H1 (cell line): Measurements from ENCODE around the gene NDUFB2. TPM values are rescaled to one million over a fixed set of nuclear protein-coding genes. Genes with fewer than 3 reads are reported as not detected.

ENCODE experiments used
- CTCF ChIA-PET: fragments of 300-600 bp; sonication (Branson Sonifier 250); formaldehyde crosslinking; loops from one replicate; lab custom pipeline; 2021; ENCODE audit not compliant: partially characterized antibody; lab: Charles Lee
- POLR2A ChIA-PET: fragments of 300-600 bp; sonication (Branson Sonifier 250); formaldehyde crosslinking; loops from one replicate; lab custom pipeline; 2021; ENCODE audit warnings: inconsistent platforms; ENCODE audit not compliant: partially characterized antibody; lab: Charles Lee
- DNase-seq, 2 experiments: peaks; one replicate each; pipeline versions ENCODE4 v3.0.0 to v3.0.0-alpha.2; 2010 to 2022; ENCODE audit warnings: low spot score in 2 of 2, low read depth in 1 of 2, mixed read lengths in 1 of 2
- FAIRE-seq: peaks from 2 replicates; lab custom pipeline; 2011; peaks lifted over from hg19 to GRCh38; lab: Jason Lieb, UNC
- H2AFZ ChIP-seq: 2 replicates; pipeline ENCODE4 v1.8.1; 2012; ENCODE audit warnings: low read length, inconsistent platforms
- H2AK5ac ChIP-seq: 2 replicates; pipeline ENCODE4 v1.6.1; 2013; ENCODE audit warnings: low read depth, low read length
- H2BK120ac ChIP-seq: replicated peaks from 2 replicates; pipeline ENCODE3; 2013; ENCODE audit warnings: low read depth, low read length, inconsistent platforms
- H2BK12ac ChIP-seq: 2 replicates; pipeline ENCODE4 v1.6.1; 2013; ENCODE audit warnings: low read depth, low read length
- H2BK15ac ChIP-seq: 2 replicates; pipeline ENCODE4 v1.6.1; 2013; ENCODE audit warnings: low read length
- H2BK20ac ChIP-seq: 2 replicates; pipeline ENCODE4 v1.6.1; 2013; ENCODE audit warnings: low read length
- H2BK5ac ChIP-seq: 2 replicates; pipeline ENCODE4 v1.6.1; 2013; ENCODE audit warnings: low read depth, low read length
- H3K14ac ChIP-seq: 2 replicates; pipeline ENCODE4 v1.6.1; 2013; ENCODE audit warnings: inconsistent platforms; ENCODE audit not compliant: insufficient read length
- H3K18ac ChIP-seq: 2 replicates; pipeline ENCODE4 v1.6.1; 2013; ENCODE audit warnings: low read length; ENCODE audit errors: extremely low read depth
- H3K23ac ChIP-seq: 2 replicates; pipeline ENCODE4 v1.6.1; 2013; ENCODE audit warnings: inconsistent platforms; ENCODE audit not compliant: insufficient read length
- H3K23me2 ChIP-seq: 2 replicates; pipeline ENCODE4 v1.6.1; 2013; ENCODE audit warnings: low read depth, low read length
- H3K27ac ChIP-seq: 2 replicates; pipeline ENCODE4 v1.6.1; 2011; ENCODE audit warnings: low read depth, low read length, inconsistent platforms
- H3K27me3 ChIP-seq, 4 experiments: replicated peaks in 1 of 4; 1 replicate in 1 of 4; 2 replicates in 3 of 4; pipeline versions ENCODE4 v1.6.1 to v1.8.1; 2011 to 2013; ENCODE audit warnings: low read length in 3 of 4, mild to moderate bottlenecking in 3 of 4, inconsistent platforms in 2 of 4, mixed read lengths in 2 of 4, moderate library complexity in 1 of 4; ENCODE audit not compliant: control insufficient read depth in 3 of 4, insufficient read depth in 3 of 4; ENCODE audit errors: extremely low read depth in 1 of 4
- H3K36me3 ChIP-seq, 4 experiments: 2 replicates each; pipeline versions ENCODE4 v1.6.1 to v1.8.1; 2011 to 2013; ENCODE audit warnings: mild to moderate bottlenecking in 4 of 4, low read length in 3 of 4, moderate library complexity in 2 of 4, control low read depth in 1 of 4, inconsistent platforms in 1 of 4; ENCODE audit not compliant: insufficient read depth in 4 of 4, control insufficient read depth in 2 of 4
- H3K4ac ChIP-seq: replicated peaks from 2 replicates; pipeline ENCODE3; 2013; ENCODE audit warnings: low read length, low read depth, mixed read lengths, inconsistent platforms; ENCODE audit not compliant: insufficient read length
- H3K4me1 ChIP-seq, 4 experiments: replicated peaks in 1 of 4; 1 replicate in 1 of 4; 2 replicates in 3 of 4; pipeline versions ENCODE4 v1.6.1 to v1.8.1; 2011 to 2013; ENCODE audit warnings: low read length in 3 of 4, inconsistent platforms in 2 of 4, mixed read lengths in 1 of 4; ENCODE audit not compliant: insufficient read depth in 4 of 4, control insufficient read depth in 3 of 4
- H3K4me2 ChIP-seq, 2 experiments: 2 replicates each; pipeline versions ENCODE4 v1.6.1 to v1.8.1; 2011 to 2013; ENCODE audit warnings: low read depth in 2 of 2, low read length in 2 of 2, control low read depth in 1 of 2, inconsistent platforms in 1 of 2, mild to moderate bottlenecking in 1 of 2; ENCODE audit not compliant: insufficient read depth in 1 of 2
- H3K4me3 ChIP-seq, 4 experiments: fragments of 200-600, 300-600 bp in 1 of 4; sonication (generic), shearing (Covaris generic), sonication (Bioruptor Twin) in 1 of 4; 2 replicates each; pipeline versions ENCODE4 v1.5.1 to v1.8.1; 2011 to 2016; ENCODE audit warnings: low read length in 4 of 4, low read depth in 3 of 4, control low read depth in 2 of 4, inconsistent platforms in 2 of 4, mild to moderate bottlenecking in 2 of 4, mixed read lengths in 1 of 4, moderate library complexity in 1 of 4; ENCODE audit not compliant: insufficient read depth in 2 of 4; ENCODE audit errors: extremely low read depth in 1 of 4
- H3K56ac ChIP-seq: replicated peaks from 2 replicates; pipeline ENCODE3; 2013; ENCODE audit warnings: low read depth, mild to moderate bottlenecking, mixed read lengths, low read length, inconsistent platforms; ENCODE audit not compliant: insufficient read length
- H3K79me1 ChIP-seq: 2 replicates; pipeline ENCODE4 v1.6.1; 2013; ENCODE audit warnings: low read depth, low read length, control low read depth
- H3K79me2 ChIP-seq, 2 experiments: 2 replicates each; pipeline versions ENCODE4 v1.6.1 to v1.8.1; 2012 to 2013; ENCODE audit warnings: low read length in 2 of 2, mild to moderate bottlenecking in 2 of 2, inconsistent platforms in 1 of 2; ENCODE audit not compliant: insufficient read depth in 2 of 2, control insufficient read depth in 1 of 2
- H3K9ac ChIP-seq, 4 experiments: replicated peaks in 1 of 4; 1 replicate in 1 of 4; 2 replicates in 3 of 4; pipeline versions ENCODE4 v1.6.1 to v1.8.1; 2011 to 2013; ENCODE audit warnings: low read depth in 3 of 4, low read length in 3 of 4, control low read depth in 2 of 4, mild to moderate bottlenecking in 2 of 4, moderate library complexity in 2 of 4, inconsistent platforms in 1 of 4; ENCODE audit errors: extremely low read depth in 1 of 4
- H3K9me3 ChIP-seq, 2 experiments: 2 replicates each; pipeline versions ENCODE4 v1.6.1 to v1.8.1; 2012 to 2013; ENCODE audit warnings: mild to moderate bottlenecking in 2 of 2, moderate library complexity in 2 of 2, control low read depth in 1 of 2, inconsistent platforms in 1 of 2, low read depth in 1 of 2, low read length in 1 of 2, mixed read lengths in 1 of 2; ENCODE audit not compliant: insufficient read depth in 2 of 2
- H4K20me1 ChIP-seq, 2 experiments: replicated peaks in 1 of 2; 2 replicates each; pipeline versions ENCODE3 to v1.8.1; 2011 to 2013; ENCODE audit warnings: inconsistent platforms in 2 of 2, low read length in 2 of 2, mild to moderate bottlenecking in 1 of 2; ENCODE audit not compliant: insufficient read depth in 2 of 2, control insufficient read depth in 1 of 2
- H4K5ac ChIP-seq: 2 replicates; pipeline ENCODE4 v1.6.1; 2013; ENCODE audit warnings: low read length, low read depth, mixed read lengths, inconsistent platforms; ENCODE audit not compliant: insufficient read length
- H4K8ac ChIP-seq: 2 replicates; pipeline ENCODE4 v1.8.0; 2013; ENCODE audit warnings: mild to moderate bottlenecking, moderate library complexity, low read length, inconsistent platforms; ENCODE audit not compliant: insufficient read depth; ENCODE audit errors: extremely low read depth
- H4K91ac ChIP-seq: replicated peaks from 2 replicates; pipeline ENCODE3; 2013; ENCODE audit warnings: low read length, mixed read lengths, inconsistent platforms; ENCODE audit not compliant: insufficient read length
- BACH1 ChIP-seq: IDR thresholded peaks from 2 replicates; pipeline ENCODE4 v1.6.1; 2012; ENCODE audit warnings: low read length, improper control_type of control experiment
- EGR1 ChIP-seq: IDR thresholded peaks from 2 replicates; pipeline ENCODE4 v1.6.1; 2011; ENCODE audit warnings: low read depth, low read length, borderline replicate concordance
- JUND ChIP-seq: IDR thresholded peaks from 2 replicates; pipeline ENCODE4 v1.6.1; 2011; ENCODE audit warnings: mild to moderate bottlenecking, improper control_type of control experiment, low read length
- PHF8 ChIP-seq: fragments of 200-600 bp; sonication (generic); conservative IDR thresholded peaks from 2 replicates; pipeline ENCODE4 v1.7.1; 2012; ENCODE audit warnings: low read depth, mild to moderate bottlenecking, inconsistent platforms, low read length, moderate library complexity
- POLR2A ChIP-seq, 2 experiments: IDR thresholded peaks; 1 replicate in 1 of 2; 2 replicates in 1 of 2; pipeline ENCODE4 v1.6.1; 2011; ENCODE audit warnings: low read depth in 2 of 2, low read length in 2 of 2, mild to moderate bottlenecking in 2 of 2; ENCODE audit errors: control extremely low read depth in 1 of 2
- TAF1 ChIP-seq: IDR thresholded peaks from 2 replicates; pipeline ENCODE4 v1.6.1; 2011; ENCODE audit warnings: mild to moderate bottlenecking, low read depth, low read length
- WGBS, 2 experiments: shearing (Covaris generic) in 1 of 2; methylation state at CpG; one replicate each; pipeline versions ENCODE4 v1.1.6 to v1.1.7; 2013 to 2015; ENCODE audit warnings: low lambda C conversion rate in 2 of 2, mixed read lengths in 2 of 2, inconsistent platforms in 1 of 2, low coverage in 1 of 2, missing lambda C conversion rate in 1 of 2; ENCODE audit not compliant: insufficient replicate concordance in 2 of 2, insufficient coverage in 1 of 2, insufficient read length in 1 of 2; ENCODE audit errors: extremely low coverage in 1 of 2, missing lambda C conversion rate in 1 of 2; 5-methylcytosine and 5-hydroxymethylcytosine counted together
- polyA plus RNA-seq, 7 experiments: library from polyadenylated mRNA; depleted of rRNA in 3 of 7; stranded (reverse) in 5 of 7; unstranded in 2 of 7; fragments of >200 nt in 5 of 7; fragments of 200-250 nt in 2 of 7; gene quantifications; 1 replicate in 5 of 7; 2 replicates in 1 of 7; 4 replicates in 1 of 7; pipeline versions ENCODE4 v1.2.1 to v1.2.3, GENCODE V29; 2011 to 2013; ENCODE audit warnings: missing spikeins in 2 of 7, mixed read lengths in 2 of 7
- total RNA-seq: library from RNA; stranded (reverse); fragmentation: NEBNext Ultra II Directional; extraction: Animal tissue kit (Norgen Biotek cat#: 25700); gene quantifications from 2 replicates; pipeline ENCODE4 v1.2.1, GENCODE V29; 2021

The NDUFB2 gene
- total and polyA plus RNA-seq, 2 of the 8 experiments (the other 6 are each of a cell fraction or from before 2014, with no cell fraction given) = 168 to 881 TPM

GRCh38 chr7:140707132-140707531 is 10.6 kb downstream of the NDUFB2 start:
- H2BK120ac ChIP-seq = no peak overlapping the region
- H3K23me2 ChIP-seq = no peaks in the 10 kb centered on the region
- H4K91ac ChIP-seq = no peak overlapping the region
- no peak overlapping the region for H3K18ac ChIP-seq
- WGBS, 2 experiments = 89% methylated on average over 5 of the region's 5 CpGs; no CpG with 5 or more reads in 1 of the 2 experiments
- H3K9ac ChIP-seq = no peak overlapping the region
- H3K27ac ChIP-seq = no peak overlapping the region
- H3K4me3 ChIP-seq = no peak overlapping the region
- H3K79me1 ChIP-seq = no peaks in the 10 kb centered on the region
- H4K5ac ChIP-seq = no peak overlapping the region
- no peak overlapping the region for H2BK5ac ChIP-seq
- H3K4ac ChIP-seq = no peak overlapping the region
- peaks cover 0 to 1% of the 10 kb centered on the region in 2 experiments for H4K20me1 ChIP-seq
- H2AFZ ChIP-seq = no peak overlapping the region
- H2AK5ac ChIP-seq = no peak overlapping the region
- H3K23ac ChIP-seq = no peak overlapping the region
- H3K56ac ChIP-seq = no peak overlapping the region
- TF ChIP-seq PHF8 (no peak), BACH1 (no peak), POLR2A (IDR thresholded peaks at IDR 0.05; ENCODE audit: control extremely low read depth in 1 of 2, low read depth in 2 of 2, low read length in 2 of 2) (no peak), TAF1 (no peak), EGR1 (no peak), JUND (no peak)
- CTCF ChIA-PET = interaction anchor here (0.6 to 1.8 kb wide), 3 partner anchors 16 to 732 kb away, joined by 3 to 6 read pairs (median 3); no protein-coding TSS in a partner anchor
- no peaks in the 10 kb centered on the region for H3K9me3 ChIP-seq
- H2BK12ac ChIP-seq = no peak overlapping the region
- FAIRE-seq (no peak), DNase-seq (no peak)
- H3K27me3 ChIP-seq = no peaks in the 10 kb centered on the region
- no peak overlapping the region for H3K4me2 ChIP-seq
- H3K79me2 ChIP-seq = peaks cover 0 to 4% of the 10 kb centered on the region in 2 experiments; a peak in 1 of 4 replicates
- no peak overlapping the region for H4K8ac ChIP-seq
- no peak overlapping the region for H3K14ac ChIP-seq
- H2BK20ac ChIP-seq = no peak overlapping the region
- peaks cover 0 to 17% (median 8%) of the 10 kb centered on the region in 4 experiments; a peak in 3 of 8 replicates for H3K36me3 ChIP-seq
- POLR2A ChIA-PET = interaction anchor here (0.6 to 1.0 kb wide), 2 partner anchors 291 to 936 kb away, joined by 3 read pairs; no protein-coding TSS in a partner anchor
- H2BK15ac ChIP-seq = no peak overlapping the region
- H3K4me1 ChIP-seq = no peaks in the 10 kb centered on the region
